K562 (cell line): ENCODE measurements around the gene NRSN2. TPM values are rescaled to one million over a fixed set of nuclear protein-coding genes. Genes with fewer than 3 reads are reported as not detected.

Source experiments
- GABPA ChIP-seq: fragments of 200-800 bp; sonication (Bioruptor generic); conservative IDR thresholded peaks from 2 replicates; pipeline ENCODE4 v1.6.1; 2016; ENCODE audit warnings: low read depth, missing genetic modification characterization, missing compliant biosample characterization
- GABPB1 ChIP-seq: sonication (generic); formaldehyde crosslinking; IDR thresholded peaks from 2 replicates; pipeline ENCODE4 v1.8.0; 2022; ENCODE audit warnings: mild to moderate bottlenecking, missing genetic modification reagents
- KDM2B ChIP-seq: fragments of 250-450 bp; sonication (Bioruptor Pico); IDR thresholded peaks from 2 replicates; pipeline ENCODE4 v1.8.0; 2021; ENCODE audit warnings: mild to moderate bottlenecking, moderate library complexity
- KDM5B ChIP-seq: fragments of 200-600 bp; sonication (generic); IDR thresholded peaks from 2 replicates; pipeline ENCODE4 v1.6.1; 2012; ENCODE audit warnings: low read depth, mild to moderate bottlenecking, moderate library complexity, low read length, control low read depth, inconsistent platforms; ENCODE audit not compliant: insufficient replicate concordance
- NCOA4 ChIP-seq: fragments of 450-650 bp; IDR thresholded peaks from 2 replicates; pipeline ENCODE4 v1.6.1; 2018; ENCODE audit warnings: mild to moderate bottlenecking; ENCODE audit not compliant: partially characterized antibody
- PTBP1 ChIP-seq: fragments of 200-400 bp; formaldehyde crosslinking; IDR thresholded peaks from 2 replicates; pipeline ENCODE4 v1.6.1; 2017; ENCODE audit warnings: low read depth, low read length
- SFPQ ChIP-seq: fragments of 200-400 bp; formaldehyde crosslinking; IDR thresholded peaks from 2 replicates; pipeline ENCODE4 v1.6.1; 2017; ENCODE audit warnings: mild to moderate bottlenecking, low read depth, low read length, moderate library complexity
- SIRT6 ChIP-seq: IDR thresholded peaks from one replicate; pipeline ENCODE4 v1.6.1; 2012; ENCODE audit warnings: low read depth, mild to moderate bottlenecking, control low read depth, inconsistent platforms, low read length, moderate library complexity
- ZNF217 ChIP-seq: sonication (generic); formaldehyde crosslinking; IDR thresholded peaks from 2 replicates; pipeline ENCODE4 v1.8.0; 2022; ENCODE audit warnings: mild to moderate bottlenecking, missing genetic modification reagents
- ZNF512 ChIP-seq: IDR thresholded peaks from 2 replicates; pipeline ENCODE4 v1.6.1; 2016; ENCODE audit warnings: missing genetic modification characterization, missing compliant biosample characterization
- ZNF696 ChIP-seq: fragments of 250-450 bp; sonication (Bioruptor Pico); conservative IDR thresholded peaks from 2 replicates; pipeline ENCODE4 v1.4.0; 2020; ENCODE audit warnings: mild to moderate bottlenecking, moderate library complexity
- polyA plus RNA-seq, 8 experiments: library from polyadenylated mRNA; depleted of rRNA in 4 of 8; stranded (reverse) in 5 of 8; unstranded in 3 of 8; fragments of >200 nt; fragmentation: Nextera tagmentation in 2 of 8; fragmentation: Illumina TruSeq in 1 of 8; extraction: Ambion mirVana in 2 of 8; extraction: Trizol in 1 of 8; gene quantifications; 2 replicates each; pipeline versions ENCODE4 v1.2.1 to v1.2.3, GENCODE V29; 2011 to 2014; ENCODE audit warnings: inconsistent platforms in 1 of 8, missing spikeins in 1 of 8
- total RNA-seq, 7 experiments: library from RNA; depleted of rRNA in 6 of 7; stranded (reverse); fragments of >200 nt in 6 of 7; fragmentation: Illumina TruSeq in 2 of 7; extraction: Trizol in 2 of 7; gene quantifications; 2 replicates each; pipeline versions ENCODE4 v1.2.1 to v1.2.3, GENCODE V29; 2011 to 2021; ENCODE audit warnings: low replicate concordance in 1 of 7
- TF ChIP-seq, protein P1 (sequence below), 2 experiments: fragments of 450-650 bp in 1 of 2; sonication (generic) in 1 of 2; formaldehyde crosslinking; conservative IDR thresholded peaks; 2 replicates each; pipeline versions ENCODE4 v1.4.0 to v1.8.1; 2020 to 2022; ENCODE audit warnings: mild to moderate bottlenecking in 1 of 2, missing genetic modification reagents in 1 of 2
- TF ChIP-seq, protein P2 (sequence below): IDR thresholded peaks from 2 replicates; pipeline ENCODE4 v1.6.1; 2012; ENCODE audit warnings: low read depth, low read length, improper control_type of control experiment, borderline replicate concordance
- TF ChIP-seq, protein P3 (sequence below): sonication (generic); formaldehyde crosslinking; IDR thresholded peaks from 2 replicates; pipeline ENCODE4 v1.8.1; 2023; ENCODE audit warnings: mild to moderate bottlenecking, missing genetic modification reagents, moderate library complexity
- TF ChIP-seq, protein P4 (sequence below): IDR thresholded peaks from 3 replicates; pipeline ENCODE4 v1.6.1; 2011; ENCODE audit warnings: borderline replicate concordance, mild to moderate bottlenecking, moderate library complexity; ENCODE audit not compliant: insufficient read length; ENCODE audit errors: extremely low read depth

NRSN2 gene
- total and polyA plus RNA-seq, 9 of the 15 experiments (the other 6 are each of a cell fraction or from before 2014, with no cell fraction given): 7.5 to 29.7 (median 11.1) TPM

DNA sequence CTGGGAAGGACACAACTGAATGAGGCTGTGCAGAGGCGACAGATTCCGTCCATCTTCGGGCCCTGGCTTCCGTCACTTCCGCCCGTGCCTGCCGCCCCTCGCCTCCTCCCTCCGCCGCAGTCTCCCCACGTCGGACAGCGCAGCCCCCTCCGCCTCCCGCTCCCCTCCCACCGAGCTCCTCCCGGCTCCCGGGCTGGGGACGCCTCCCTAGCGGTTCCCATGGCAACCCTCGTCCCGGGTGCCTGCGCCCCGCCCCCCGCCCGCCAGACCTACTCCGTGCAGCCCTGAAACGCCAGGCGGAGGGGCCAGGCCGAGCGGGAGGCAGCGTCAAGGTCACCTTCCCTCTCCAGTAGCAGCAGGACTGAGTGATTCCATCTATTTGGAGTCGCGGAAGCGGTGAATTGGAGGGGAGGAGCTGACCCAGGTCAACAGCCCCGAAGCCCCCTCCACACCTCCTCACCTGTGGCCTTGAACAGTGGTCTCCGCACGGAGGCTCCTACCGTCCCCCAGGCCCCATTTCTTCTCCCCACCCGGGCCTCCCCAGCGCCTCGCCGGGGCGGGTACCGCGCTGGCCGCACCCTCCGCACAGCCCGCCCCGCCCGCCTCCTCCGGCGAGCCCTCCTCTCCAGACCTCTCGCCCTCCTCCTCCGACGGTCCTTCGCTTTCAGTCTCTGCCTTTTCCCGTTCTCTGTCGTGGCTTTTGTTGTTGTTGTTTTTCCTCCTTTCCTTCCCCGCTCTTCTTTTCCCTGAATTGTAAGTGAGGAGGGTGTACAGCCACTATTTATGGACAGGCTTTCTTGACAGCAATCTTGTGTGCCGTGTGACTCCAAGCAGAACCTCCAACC, 951 bp downstream of the NRSN2 start (continued):
- TF ChIP-seq, protein P1, sequence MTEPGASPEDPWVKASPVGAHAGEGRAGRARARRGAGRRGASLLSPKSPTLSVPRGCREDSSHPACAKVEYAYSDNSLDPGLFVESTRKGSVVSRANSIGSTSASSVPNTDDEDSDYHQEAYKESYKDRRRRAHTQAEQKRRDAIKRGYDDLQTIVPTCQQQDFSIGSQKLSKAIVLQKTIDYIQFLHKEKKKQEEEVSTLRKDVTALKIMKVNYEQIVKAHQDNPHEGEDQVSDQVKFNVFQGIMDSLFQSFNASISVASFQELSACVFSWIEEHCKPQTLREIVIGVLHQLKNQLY (CRISPR knock-in tag; conservative IDR thresholded peaks at IDR 0.05): no peak
- TF ChIP-seq ZNF696 (CRISPR knock-in tag) (no peak), GABPB1 (peak; percentile 93), ZNF512 (tag) (no peak), SFPQ (no peak), ZNF217 (no peak), NCOA4 (no peak), PTBP1 (no peak), KDM5B (peak; percentile 67), KDM2B (CRISPR knock-in tag) (no peak), SIRT6 (no peak), GABPA (peak; percentile 91)
- TF ChIP-seq, protein P2, sequence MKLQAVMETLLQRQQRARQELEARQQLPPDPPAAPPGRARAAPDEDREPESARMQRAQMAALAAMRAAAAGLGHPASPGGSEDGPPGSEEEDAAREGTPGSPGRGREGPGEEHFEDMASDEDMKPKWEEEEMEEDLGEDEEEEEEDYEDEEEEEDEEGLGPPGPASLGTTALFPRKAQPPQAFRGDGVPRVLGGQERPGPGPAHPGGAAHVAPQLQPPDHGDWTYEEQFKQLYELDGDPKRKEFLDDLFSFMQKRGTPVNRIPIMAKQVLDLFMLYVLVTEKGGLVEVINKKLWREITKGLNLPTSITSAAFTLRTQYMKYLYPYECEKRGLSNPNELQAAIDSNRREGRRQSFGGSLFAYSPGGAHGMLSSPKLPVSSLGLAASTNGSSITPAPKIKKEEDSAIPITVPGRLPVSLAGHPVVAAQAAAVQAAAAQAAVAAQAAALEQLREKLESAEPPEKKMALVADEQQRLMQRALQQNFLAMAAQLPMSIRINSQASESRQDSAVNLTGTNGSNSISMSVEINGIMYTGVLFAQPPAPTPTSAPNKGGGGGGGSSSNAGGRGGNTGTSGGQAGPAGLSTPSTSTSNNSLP: no peak
- TF ChIP-seq, protein P3, sequence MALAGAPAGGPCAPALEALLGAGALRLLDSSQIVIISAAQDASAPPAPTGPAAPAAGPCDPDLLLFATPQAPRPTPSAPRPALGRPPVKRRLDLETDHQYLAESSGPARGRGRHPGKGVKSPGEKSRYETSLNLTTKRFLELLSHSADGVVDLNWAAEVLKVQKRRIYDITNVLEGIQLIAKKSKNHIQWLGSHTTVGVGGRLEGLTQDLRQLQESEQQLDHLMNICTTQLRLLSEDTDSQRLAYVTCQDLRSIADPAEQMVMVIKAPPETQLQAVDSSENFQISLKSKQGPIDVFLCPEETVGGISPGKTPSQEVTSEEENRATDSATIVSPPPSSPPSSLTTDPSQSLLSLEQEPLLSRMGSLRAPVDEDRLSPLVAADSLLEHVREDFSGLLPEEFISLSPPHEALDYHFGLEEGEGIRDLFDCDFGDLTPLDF (CRISPR knock-in tag): no peak
- TF ChIP-seq, protein P4, sequence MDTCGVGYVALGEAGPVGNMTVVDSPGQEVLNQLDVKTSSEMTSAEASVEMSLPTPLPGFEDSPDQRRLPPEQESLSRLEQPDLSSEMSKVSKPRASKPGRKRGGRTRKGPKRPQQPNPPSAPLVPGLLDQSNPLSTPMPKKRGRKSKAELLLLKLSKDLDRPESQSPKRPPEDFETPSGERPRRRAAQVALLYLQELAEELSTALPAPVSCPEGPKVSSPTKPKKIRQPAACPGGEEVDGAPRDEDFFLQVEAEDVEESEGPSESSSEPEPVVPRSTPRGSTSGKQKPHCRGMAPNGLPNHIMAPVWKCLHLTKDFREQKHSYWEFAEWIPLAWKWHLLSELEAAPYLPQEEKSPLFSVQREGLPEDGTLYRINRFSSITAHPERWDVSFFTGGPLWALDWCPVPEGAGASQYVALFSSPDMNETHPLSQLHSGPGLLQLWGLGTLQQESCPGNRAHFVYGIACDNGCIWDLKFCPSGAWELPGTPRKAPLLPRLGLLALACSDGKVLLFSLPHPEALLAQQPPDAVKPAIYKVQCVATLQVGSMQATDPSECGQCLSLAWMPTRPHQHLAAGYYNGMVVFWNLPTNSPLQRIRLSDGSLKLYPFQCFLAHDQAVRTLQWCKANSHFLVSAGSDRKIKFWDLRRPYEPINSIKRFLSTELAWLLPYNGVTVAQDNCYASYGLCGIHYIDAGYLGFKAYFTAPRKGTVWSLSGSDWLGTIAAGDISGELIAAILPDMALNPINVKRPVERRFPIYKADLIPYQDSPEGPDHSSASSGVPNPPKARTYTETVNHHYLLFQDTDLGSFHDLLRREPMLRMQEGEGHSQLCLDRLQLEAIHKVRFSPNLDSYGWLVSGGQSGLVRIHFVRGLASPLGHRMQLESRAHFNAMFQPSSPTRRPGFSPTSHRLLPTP: no peak
